ENCODE results near the gene RNF213.

RNF213 gene

GRCh38 chr17:80291260-80291659 is 30.6 kb downstream of the RNF213 start:
- H3K4me1 ChIP-seq (ENCODE audit: insufficient read depth, insufficient read length), result peaks cover 7% of the 10 kb centered on the region
- TF ChIP-seq ZNF274 (IDR thresholded peaks at IDR 0.05; ENCODE audit: low read depth, low read length) (no peak), SUZ12 (IDR thresholded peaks at IDR 0.05; ENCODE audit: extremely low read depth, insufficient read depth, insufficient read length) (no peak), YY1 (IDR thresholded peaks at IDR 0.05; ENCODE audit: insufficient read depth, insufficient read length) (no peak)
- no peaks in the 10 kb centered on the region for H3K9me3 ChIP-seq (ENCODE audit: insufficient read depth, low read length)
- H3K4me3 ChIP-seq (ENCODE audit: insufficient read length, low read depth), result no peak overlapping the region
- H3K27me3 ChIP-seq (ENCODE audit: insufficient read depth, insufficient read length), result no peaks in the 10 kb centered on the region
- H3K9ac ChIP-seq (ENCODE audit: insufficient read length, low read depth), result no peak overlapping the region
- H3K36me3 ChIP-seq (ENCODE audit: insufficient read depth, insufficient read length, low read length), result peaks cover 89% of the 10 kb centered on the region
- no peak for DNase-seq (ENCODE audit: low read depth, low spot score)

DNA sequence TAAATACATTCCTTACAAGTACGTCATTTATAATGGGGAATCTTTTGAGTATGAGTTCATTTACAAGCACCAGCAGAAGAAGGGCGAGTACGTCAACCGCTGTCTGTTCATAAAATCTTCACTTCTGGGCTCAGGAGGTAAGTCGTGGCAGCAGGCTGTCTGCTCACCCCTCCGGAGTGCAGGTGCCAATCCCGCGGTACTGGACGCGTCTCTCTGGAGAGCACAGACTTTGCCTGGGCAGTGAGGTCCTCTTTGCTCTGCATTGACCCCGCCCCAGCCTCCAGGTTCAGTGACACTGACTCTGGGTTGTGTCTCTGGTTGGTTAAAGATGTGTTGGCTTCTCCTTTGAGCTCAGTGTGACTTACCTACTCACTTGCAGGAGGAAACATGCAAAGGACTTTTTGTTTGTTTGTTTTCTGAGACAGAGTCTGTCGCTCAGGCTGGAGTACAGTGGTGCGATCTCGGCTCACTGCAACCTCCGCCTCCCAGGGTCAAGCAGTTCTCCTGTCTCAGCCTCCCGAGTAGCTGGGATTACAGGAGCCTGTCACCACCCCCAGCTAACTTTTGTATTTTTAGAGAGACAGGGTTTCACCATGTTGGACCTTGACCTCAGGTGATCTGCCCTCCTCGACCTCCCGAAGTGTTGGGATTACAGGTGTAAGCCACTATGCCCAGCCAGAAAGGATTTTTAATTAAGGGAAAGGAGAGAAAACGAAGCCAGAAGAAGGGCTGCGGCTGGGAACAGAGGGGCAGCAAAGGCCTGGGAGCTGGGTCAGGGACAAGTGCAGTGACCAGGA is 31.2 kb downstream of the RNF213 start:
- no peak overlapping the region for H3K9ac ChIP-seq (ENCODE audit: insufficient read length, low read depth)

GRCh38 chr17:80292521-80292971 is 31.9 kb downstream of the RNF213 start:
- TF ChIP-seq SUZ12 (IDR thresholded peaks at IDR 0.05; ENCODE audit: extremely low read depth, insufficient read depth, insufficient read length), result no peak
- no peak for TF ChIP-seq YY1 (IDR thresholded peaks at IDR 0.05; ENCODE audit: insufficient read depth, insufficient read length)
- TF ChIP-seq ZNF274 (IDR thresholded peaks at IDR 0.05; ENCODE audit: low read depth, low read length), result no peak
- Histone ChIP-seq H3K9me3 (ENCODE audit: insufficient read depth, low read length) (no peaks in the 10 kb centered on the region), H3K27me3 (ENCODE audit: insufficient read depth, insufficient read length) (no peaks in the 10 kb centered on the region), H3K4me3 (ENCODE audit: insufficient read length, low read depth) (no peak overlapping the region), H3K9ac (ENCODE audit: insufficient read length, low read depth) (no peak overlapping the region), H3K4me1 (ENCODE audit: insufficient read depth, insufficient read length) (peaks cover 7% of the 10 kb centered on the region), H3K36me3 (ENCODE audit: insufficient read depth, insufficient read length, low read length) (peaks cover 87% of the 10 kb centered on the region)
- no peak for DNase-seq (ENCODE audit: low read depth, low spot score)

More for the DNA sequence above, 31.2 kb downstream of the RNF213 start:
- no peak overlapping the region for H3K4me3 ChIP-seq (ENCODE audit: insufficient read length, low read depth)
- peaks cover 7% of the 10 kb centered on the region for H3K4me1 ChIP-seq (ENCODE audit: insufficient read depth, insufficient read length)
- H3K27me3 ChIP-seq (ENCODE audit: insufficient read depth, insufficient read length), result no peaks in the 10 kb centered on the region
- TF ChIP-seq ZNF274 (IDR thresholded peaks at IDR 0.05; ENCODE audit: low read depth, low read length) (no peak), SUZ12 (IDR thresholded peaks at IDR 0.05; ENCODE audit: extremely low read depth, insufficient read depth, insufficient read length) (no peak), YY1 (IDR thresholded peaks at IDR 0.05; ENCODE audit: insufficient read depth, insufficient read length) (no peak)
- H3K36me3 ChIP-seq (ENCODE audit: insufficient read depth, insufficient read length, low read length), result peaks cover 92% of the 10 kb centered on the region
- DNase-seq (ENCODE audit: low read depth, low spot score), result no peak
- H3K9me3 ChIP-seq (ENCODE audit: insufficient read depth, low read length), result no peaks in the 10 kb centered on the region

- Histone ChIP-seq H3K4me1 (ENCODE audit: insufficient read depth, insufficient read length) (peaks cover 3% of the 10 kb centered on the region), H3K9me3 (ENCODE audit: insufficient read depth, low read length) (no peaks in the 10 kb centered on the region), H3K9ac (ENCODE audit: insufficient read length, low read depth) (no peak overlapping the region), H3K27me3 (ENCODE audit: insufficient read depth, insufficient read length) (no peaks in the 10 kb centered on the region), H3K4me3 (ENCODE audit: insufficient read length, low read depth) (no peak overlapping the region), H3K36me3 (ENCODE audit: insufficient read depth, insufficient read length, low read length) (peaks cover 82% of the 10 kb centered on the region)
- no peak for TF ChIP-seq SUZ12 (IDR thresholded peaks at IDR 0.05; ENCODE audit: extremely low read depth, insufficient read depth, insufficient read length)
- no peak for TF ChIP-seq ZNF274 (IDR thresholded peaks at IDR 0.05; ENCODE audit: low read depth, low read length)
- no peak for TF ChIP-seq YY1 (IDR thresholded peaks at IDR 0.05; ENCODE audit: insufficient read depth, insufficient read length)
- no peak for DNase-seq (ENCODE audit: low read depth, low spot score)
Measured at GRCh38 chr17:80294210-80294609, 33.6 kb downstream of the RNF213 start.

- H3K36me3 ChIP-seq (ENCODE audit: insufficient read depth, insufficient read length, low read length), result peaks cover 81% of the 10 kb centered on the region
Measured at GRCh38 chr17:80294653-80295052, 34.0 kb downstream of the RNF213 start.

GRCh38 chr17:80295146-80295545 is 34.5 kb downstream of the RNF213 start:
- Histone ChIP-seq H3K9ac (ENCODE audit: insufficient read length, low read depth) (no peak overlapping the region), H3K4me3 (ENCODE audit: insufficient read length, low read depth) (no peak overlapping the region), H3K36me3 (ENCODE audit: insufficient read depth, insufficient read length, low read length) (peaks cover 81% of the 10 kb centered on the region), H3K9me3 (ENCODE audit: insufficient read depth, low read length) (0 out of 2 replicates have a peak, but pooled peaks cover under 1% of the 10 kb centered on the region), H3K27me3 (ENCODE audit: insufficient read depth, insufficient read length) (no peaks in the 10 kb centered on the region), H3K4me1 (ENCODE audit: insufficient read depth, insufficient read length) (peaks cover 2% of the 10 kb centered on the region)
- TF ChIP-seq YY1 (IDR thresholded peaks at IDR 0.05; ENCODE audit: insufficient read depth, insufficient read length), result no peak
- no peak for DNase-seq (ENCODE audit: low read depth, low spot score)

More at GRCh38 chr17:80294653-80295052, 34.0 kb downstream of the RNF213 start:
- Histone ChIP-seq H3K4me1 (ENCODE audit: insufficient read depth, insufficient read length) (peaks cover 3% of the 10 kb centered on the region), H3K4me3 (ENCODE audit: insufficient read length, low read depth) (no peak overlapping the region), H3K9me3 (ENCODE audit: insufficient read depth, low read length) (no peaks in the 10 kb centered on the region), H3K9ac (ENCODE audit: insufficient read length, low read depth) (no peak overlapping the region), H3K27me3 (ENCODE audit: insufficient read depth, insufficient read length) (no peaks in the 10 kb centered on the region)
- TF ChIP-seq YY1 (IDR thresholded peaks at IDR 0.05; ENCODE audit: insufficient read depth, insufficient read length), result no peak
- no peak for TF ChIP-seq ZNF274 (IDR thresholded peaks at IDR 0.05; ENCODE audit: low read depth, low read length)
- TF ChIP-seq SUZ12 (IDR thresholded peaks at IDR 0.05; ENCODE audit: extremely low read depth, insufficient read depth, insufficient read length), result no peak
- DNase-seq (ENCODE audit: low read depth, low spot score), result no peak

- no peak for DNase-seq (ENCODE audit: low read depth, low spot score)
- no peak overlapping the region for H3K9ac ChIP-seq (ENCODE audit: insufficient read length, low read depth)
- H3K9me3 ChIP-seq (ENCODE audit: insufficient read depth, low read length), result peaks cover 5% of the 10 kb centered on the region; the same call in 1 of the 2 replicates
- TF ChIP-seq YY1 (IDR thresholded peaks at IDR 0.05; ENCODE audit: insufficient read depth, insufficient read length), result no peak
- TF ChIP-seq SUZ12 (IDR thresholded peaks at IDR 0.05; ENCODE audit: extremely low read depth, insufficient read depth, insufficient read length), result no peak
- TF ChIP-seq ZNF274 (IDR thresholded peaks at IDR 0.05; ENCODE audit: low read depth, low read length), result no peak
- no peaks in the 10 kb centered on the region for H3K27me3 ChIP-seq (ENCODE audit: insufficient read depth, insufficient read length)
- peaks cover 79% of the 10 kb centered on the region for H3K36me3 ChIP-seq (ENCODE audit: insufficient read depth, insufficient read length, low read length)
- H3K4me1 ChIP-seq (ENCODE audit: insufficient read depth, insufficient read length), result no peaks in the 10 kb centered on the region
- H3K4me3 ChIP-seq (ENCODE audit: insufficient read length, low read depth), result no peak overlapping the region
Measured at GRCh38 chr17:80295559-80295958, 34.9 kb downstream of the RNF213 start.
